ENCODE results near the gene COPS9.

Gene COPS9

DNA sequence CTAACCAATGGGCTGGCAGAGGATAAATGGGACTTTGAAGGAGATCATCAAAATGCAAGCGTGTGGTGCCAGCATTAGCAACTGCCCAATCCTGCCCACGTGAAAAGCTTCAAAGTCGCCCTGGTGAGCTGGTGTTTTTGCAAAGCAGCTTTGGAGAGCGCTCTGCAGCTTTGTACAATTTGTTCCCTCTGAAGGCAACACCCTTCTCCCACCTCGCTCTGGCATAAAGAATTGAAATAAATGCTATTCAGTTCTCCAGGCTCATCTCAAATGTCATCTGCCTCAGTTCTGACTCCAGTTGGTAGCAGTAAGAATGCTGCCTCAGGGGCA, 3.5 kb downstream of the COPS9 start:
- DNase-seq = no peak

GRCh38 chr2:240131941-240132650, 4.0 kb downstream of the COPS9 start:
- no peak for DNase-seq

- DNase-seq = no peak
Measured at GRCh38 chr2:240131296-240131695, 4.8 kb downstream of the COPS9 start.

- no peak for DNase-seq
Measured at GRCh38 chr2:240130393-240131195, 5.5 kb downstream of the COPS9 start.

- DNase-seq = no peak
Measured at GRCh38 chr2:240129731-240130392, 6.2 kb downstream of the COPS9 start.

- DNase-seq = no peak
Measured at GRCh38 chr2:240129311-240129710, 6.8 kb downstream of the COPS9 start.

DNA sequence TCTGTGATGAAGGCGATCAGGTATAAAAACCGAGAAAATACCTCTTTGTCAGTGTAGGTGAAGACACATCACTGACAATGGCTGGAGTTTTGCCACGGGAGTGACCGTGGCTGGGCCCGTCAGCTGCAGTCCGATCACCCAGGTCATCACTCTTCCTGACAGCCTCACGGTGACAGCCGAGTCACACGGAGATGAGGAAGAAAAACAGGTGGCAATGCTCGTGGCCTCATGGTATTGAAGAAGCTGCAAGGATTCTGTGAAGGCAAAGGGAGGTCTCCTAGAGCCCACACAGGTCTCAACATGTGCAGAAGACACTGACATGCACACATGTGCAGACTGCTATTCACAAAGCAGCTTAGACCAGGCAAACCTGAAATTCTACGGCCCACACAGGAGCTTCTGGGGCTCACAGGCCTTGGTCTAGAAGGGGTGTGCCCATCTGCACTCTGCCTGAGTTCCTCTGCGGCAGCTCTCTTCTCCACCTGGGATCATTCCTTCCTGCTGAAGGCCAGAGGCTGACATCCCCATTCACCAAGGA, 7.4 kb downstream of the COPS9 start:
- no peak for DNase-seq

GRCh38 chr2:240127911-240128607, 8.0 kb downstream of the COPS9 start:
- no peak for DNase-seq

GRCh38 chr2:240127191-240127750, 8.8 kb downstream of the COPS9 start:
- no peak for DNase-seq

DNA sequence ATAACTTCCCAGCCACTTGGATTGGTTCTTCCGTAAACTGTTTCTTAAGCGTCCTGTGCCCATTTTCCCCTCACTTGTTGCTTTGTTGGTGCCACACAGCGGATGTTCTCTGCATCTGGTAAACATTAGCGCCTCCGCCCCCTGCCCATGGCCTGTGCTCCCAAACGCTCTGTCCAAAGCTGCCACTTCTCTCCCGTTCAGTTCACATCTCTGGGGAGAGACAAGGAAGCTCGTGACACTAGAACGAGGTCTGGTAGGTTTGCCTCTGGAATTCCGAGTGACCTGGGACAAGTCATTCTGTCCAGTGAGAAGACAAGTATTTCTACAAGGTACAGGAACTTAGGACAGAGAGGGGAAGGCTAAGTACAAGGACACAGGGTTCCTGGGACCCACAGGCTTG, 9.4 kb downstream of the COPS9 start:
- no peak for DNase-seq

DNA sequence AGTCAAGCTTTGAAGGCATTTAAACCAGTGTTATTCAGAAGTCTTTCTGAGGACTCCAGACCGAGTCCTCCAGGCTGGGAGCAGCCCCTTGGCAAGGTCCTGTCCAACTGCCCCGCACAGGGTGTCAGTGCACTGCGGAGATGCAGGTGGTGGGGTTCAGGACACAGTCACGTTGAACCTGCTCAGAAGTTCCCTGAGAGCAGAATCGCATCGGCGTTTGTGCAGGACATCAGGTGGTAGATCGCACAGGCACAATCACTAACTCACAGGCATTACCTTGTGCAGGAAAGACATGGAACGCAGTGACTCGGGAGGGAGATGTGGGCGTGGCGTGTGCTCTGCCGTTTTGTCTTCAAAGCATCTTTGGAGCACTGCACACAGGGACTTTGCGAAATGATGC, 10.4 kb downstream of the COPS9 start:
- no peak for DNase-seq

GRCh38 chr2:240124651-240125030, 11.5 kb downstream of the COPS9 start:
- no peak for DNase-seq

DNA sequence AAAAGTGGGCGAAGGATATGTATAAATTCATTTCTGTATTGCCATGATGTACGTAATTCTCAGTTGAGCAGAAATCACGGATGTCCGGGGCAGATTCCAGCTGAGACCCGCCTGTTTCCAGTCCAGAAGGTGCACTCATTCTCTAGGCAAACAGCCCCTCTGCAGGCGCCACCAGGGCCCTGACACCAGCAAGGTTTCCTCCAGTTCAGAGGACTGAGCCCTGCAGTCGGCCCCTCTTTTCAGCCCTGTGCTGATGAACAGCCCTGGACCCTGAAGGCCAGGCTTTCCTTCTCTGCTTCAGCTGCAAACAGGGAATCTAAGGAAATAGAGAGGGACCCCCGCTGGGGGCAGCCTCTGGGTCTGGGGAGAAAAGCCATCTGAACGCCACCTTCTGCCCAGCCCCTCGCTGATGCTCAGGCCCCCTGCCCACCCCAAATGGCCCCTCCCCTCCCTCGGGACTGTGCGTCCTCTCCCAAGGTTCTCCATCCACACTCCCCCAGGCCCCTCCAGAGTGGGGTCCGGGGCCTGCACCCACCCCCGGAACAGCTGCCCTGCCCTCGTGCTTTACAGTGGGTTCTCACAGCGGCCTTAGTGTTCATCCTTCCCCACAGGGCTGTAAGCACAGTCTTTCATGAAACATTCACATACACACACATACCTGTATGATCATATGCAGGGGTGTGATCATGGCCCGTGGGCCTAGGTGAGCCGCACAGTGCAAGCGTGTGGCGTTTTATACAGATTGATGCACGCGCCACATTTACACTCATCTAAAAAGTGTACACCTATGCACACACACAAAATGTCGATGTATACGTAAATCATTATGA, 12.1 kb downstream of the COPS9 start:
- no peak for DNase-seq

DNA sequence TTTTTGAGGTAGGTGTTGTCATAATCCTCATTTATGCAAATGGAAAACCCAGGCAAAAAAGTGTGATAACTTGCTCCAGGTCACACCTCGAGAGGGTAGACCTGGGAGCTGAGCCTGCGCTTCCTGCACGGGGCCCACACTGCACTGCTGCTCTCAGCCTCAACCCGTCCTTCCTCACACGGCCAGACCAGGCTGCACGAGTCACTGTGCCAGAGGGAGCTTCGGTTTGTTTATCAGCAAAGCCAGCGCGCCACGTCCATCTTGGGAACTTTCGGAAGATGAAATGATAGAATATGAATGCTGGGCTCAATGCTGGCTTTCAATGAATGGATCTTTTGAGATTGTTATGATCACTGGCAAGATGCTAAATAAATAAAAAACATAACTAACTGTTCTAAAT, 14.4 kb downstream of the COPS9 start:
- DNase-seq = no peak

- no peak for DNase-seq
Measured at GRCh38 chr2:240121190-240121589, 14.9 kb downstream of the COPS9 start.

- no peak for DNase-seq
Measured at GRCh38 chr2:240114233-240114632, 21.9 kb downstream of the COPS9 start.

GRCh38 chr2:240112914-240113690, 23.0 kb downstream of the COPS9 start:
- DNase-seq = no peak

GRCh38 chr2:240111253-240111652, 24.9 kb downstream of the COPS9 start:
- no peak for DNase-seq

DNA sequence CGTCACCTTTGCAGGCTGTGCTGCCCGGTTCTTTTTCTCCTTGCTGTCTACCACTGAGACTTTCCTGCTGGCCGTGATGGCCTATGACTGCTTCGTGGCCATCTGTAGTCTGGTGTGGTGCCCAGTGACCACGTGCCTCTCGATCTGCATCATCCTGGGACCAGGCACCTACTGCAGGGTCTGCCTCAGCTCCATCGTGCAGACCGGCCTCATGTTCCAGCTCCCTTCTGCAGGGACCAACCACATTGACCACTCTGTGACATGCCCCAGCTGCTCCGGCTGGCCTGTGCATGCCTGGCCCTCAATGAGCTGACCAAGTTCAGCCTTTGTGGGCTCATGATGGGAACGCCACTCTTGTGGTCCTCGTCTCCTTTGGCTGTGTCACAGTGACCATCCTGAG, 26.7 kb downstream of the COPS9 start:
- DNase-seq = no peak

DNA sequence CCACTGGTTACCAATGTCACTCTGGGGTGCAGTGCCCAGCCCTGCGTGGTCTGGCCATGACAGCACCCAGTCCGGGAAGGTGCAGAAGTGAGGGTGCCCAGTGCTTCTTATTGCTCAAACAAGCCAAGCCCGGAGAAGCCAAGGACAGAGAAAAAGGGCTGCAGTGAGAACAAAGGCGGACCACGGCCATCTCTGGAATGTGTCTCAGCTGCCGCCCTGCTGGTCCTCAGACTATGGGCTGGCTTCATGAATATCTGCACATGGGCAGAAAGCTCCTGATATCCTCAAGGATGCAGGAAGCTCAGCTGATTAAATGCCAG, 28.7 kb downstream of the COPS9 start:
- DNase-seq = no peak

DNA sequence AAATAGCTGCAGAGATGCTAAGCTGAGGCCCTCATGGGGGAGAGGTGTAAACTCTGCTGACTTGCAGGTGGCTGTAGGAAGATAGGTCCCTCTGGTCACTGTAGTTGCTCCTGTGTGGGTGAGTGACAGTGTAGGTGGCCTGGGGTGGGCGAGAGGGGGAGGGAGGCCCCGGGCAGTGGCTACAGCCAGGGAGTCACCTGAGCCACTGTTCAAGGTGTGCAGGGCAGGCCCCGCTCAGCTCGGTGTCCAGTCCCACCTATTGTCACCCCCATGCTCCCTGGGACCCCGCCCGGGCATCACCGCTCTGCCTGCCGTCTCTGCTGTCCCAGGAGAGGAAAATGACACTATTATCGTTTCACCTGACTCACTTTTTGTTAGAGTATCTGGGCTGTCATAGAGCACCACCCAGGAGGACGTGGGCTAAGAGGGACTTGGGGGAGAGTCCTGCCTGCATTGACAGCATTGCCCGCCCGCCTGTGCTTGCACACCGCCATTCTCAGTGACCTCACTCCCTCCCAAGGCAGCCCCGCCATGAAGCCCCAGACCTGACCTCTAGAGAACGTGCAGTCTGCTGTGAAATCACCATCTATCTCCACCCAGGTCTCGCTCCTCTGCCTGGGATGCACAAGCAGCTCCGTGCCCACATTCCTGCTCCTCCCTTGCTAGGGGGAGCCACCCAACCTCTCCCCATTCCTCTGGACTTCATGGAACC, 29.2 kb downstream of the COPS9 start:
- DNase-seq = no peak
